Hepatocyte (in vitro differentiated cells): ENCODE data around the gene LCN9. TPM values are rescaled to one million over a fixed set of nuclear protein-coding genes. Genes with fewer than 3 reads are reported as not detected.

Source experiments
- DNase-seq: peaks from one replicate; pipeline ENCODE4 v3.0.0-alpha.2; 2016; ENCODE audit warnings: low spot score
- H2AFZ ChIP-seq: fragments of 200-600 bp; sonication (generic); 2 replicates; pipeline ENCODE4 v1.6.0; 2016; ENCODE audit warnings: antibody characterized with exemption, mild to moderate bottlenecking
- H3K27ac ChIP-seq: fragments of 200-600 bp; sonication (generic); 2 replicates; pipeline ENCODE4 v1.5.1; 2016; ENCODE audit warnings: mild to moderate bottlenecking
- H3K27me3 ChIP-seq: fragments of 200-600 bp; sonication (generic); 2 replicates; pipeline ENCODE4 v1.6.1; 2016
- H3K36me3 ChIP-seq: fragments of 200-600 bp; sonication (generic); replicated peaks from 2 replicates; pipeline ENCODE4 v1.5.1; 2016; ENCODE audit warnings: low read depth; ENCODE audit not compliant: insufficient read depth
- H3K4me1 ChIP-seq: fragments of 200-600 bp; sonication (generic); 2 replicates; pipeline ENCODE4 v1.5.1; 2016; ENCODE audit warnings: mild to moderate bottlenecking, moderate library complexity; ENCODE audit not compliant: insufficient read depth
- H3K4me2 ChIP-seq: fragments of 200-600 bp; sonication (generic); 2 replicates; pipeline ENCODE4 v1.6.0; 2016
- H3K4me3 ChIP-seq: fragments of 200-600 bp; sonication (generic); 2 replicates; pipeline ENCODE4 v1.5.1; 2016; ENCODE audit warnings: mild to moderate bottlenecking
- H3K79me2 ChIP-seq: fragments of 200-600 bp; sonication (generic); 2 replicates; pipeline ENCODE4 v1.6.0; 2017; ENCODE audit warnings: mild to moderate bottlenecking
- H3K9me2 ChIP-seq: fragments of 200-600 bp; sonication (generic); replicated peaks from 2 replicates; pipeline ENCODE4 v1.6.0; 2017; ENCODE audit warnings: mild to moderate bottlenecking; ENCODE audit not compliant: insufficient read depth
- H3K9me3 ChIP-seq: fragments of 200-600 bp; sonication (generic); 2 replicates; pipeline ENCODE4 v1.5.1; 2016; ENCODE audit warnings: low read depth, mild to moderate bottlenecking
- H4K20me1 ChIP-seq: fragments of 200-600 bp; sonication (generic); 2 replicates; pipeline ENCODE4 v1.6.0; 2016; ENCODE audit warnings: mild to moderate bottlenecking; ENCODE audit not compliant: insufficient read depth, poor library complexity, severe bottlenecking
- EZH2 ChIP-seq: fragments of 200-600 bp; sonication (generic); IDR thresholded peaks from 2 replicates; pipeline ENCODE4 v1.6.1; 2016; ENCODE audit warnings: antibody characterized with exemption, mild to moderate bottlenecking, borderline replicate concordance
- EZH2phosphoT487 ChIP-seq: fragments of 200-600 bp; sonication (generic); IDR thresholded peaks from one replicate; pipeline ENCODE4 v1.6.1; 2018; ENCODE audit warnings: antibody characterized with exemption, mild to moderate bottlenecking, low read depth, moderate library complexity; ENCODE audit not compliant: unreplicated experiment, severe bottlenecking
- WGBS: methylation state at CpG from one replicate; pipeline ENCODE4 v1.1.6; 2016; ENCODE audit warnings: low lambda C conversion rate; ENCODE audit errors: missing lambda C conversion rate; 5-methylcytosine and 5-hydroxymethylcytosine counted together
- polyA plus RNA-seq: library from polyadenylated mRNA; unstranded; fragments of >200 nt; fragmentation: Nextera tagmentation; extraction: Ambion mirVana; gene quantifications from 2 replicates; pipeline ENCODE4 v1.2.1, GENCODE V29; 2016
- total RNA-seq: library from RNA; depleted of rRNA; stranded (reverse); fragments of >200 nt; gene quantifications from 2 replicates; pipeline ENCODE4 v1.2.3, GENCODE V29; 2014
- TF ChIP-seq, protein P1 (sequence below): fragments of 200-600 bp; sonication (generic); IDR thresholded peaks from 2 replicates; pipeline ENCODE4 v1.5.1; 2016; ENCODE audit warnings: antibody characterized with exemption, mild to moderate bottlenecking; ENCODE audit not compliant: poor library complexity

Gene LCN9
- total and polyA plus RNA-seq, 2 experiments from 2014 or later, result 2.6 to 13.4 TPM

DNA sequence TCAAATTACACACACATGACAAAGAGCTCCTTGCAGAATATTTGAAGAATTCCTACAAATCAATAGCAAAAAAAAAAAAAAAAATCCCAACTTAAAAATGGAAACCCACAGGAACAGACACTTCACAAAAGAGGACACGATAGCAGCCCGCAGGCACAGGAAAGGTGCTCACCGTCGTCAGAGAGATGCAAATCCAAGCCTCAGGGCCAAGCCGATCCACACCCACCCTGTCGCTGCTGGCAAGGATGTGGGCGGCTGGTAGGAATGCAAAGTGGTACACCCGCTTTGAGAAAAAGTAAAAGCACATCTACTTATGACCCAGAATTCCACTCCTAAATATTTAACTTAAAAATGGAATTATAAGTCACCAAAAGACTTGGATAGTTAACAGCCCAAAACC is 10.8 kb downstream of the LCN9 start:
- WGBS, result 87% methylated on average over 8 of the region's 8 CpGs
- no peaks in the 10 kb centered on the region for H3K36me3 ChIP-seq

GRCh38 chr9:135674977-135675376 is 11.9 kb downstream of the LCN9 start:
- Histone ChIP-seq H3K27ac (no peak overlapping the region), H3K36me3 (no peaks in the 10 kb centered on the region), H4K20me1 (no peaks in the 10 kb centered on the region), H3K79me2 (no peaks in the 10 kb centered on the region), H2AFZ (no peak overlapping the region), H3K4me2 (no peak overlapping the region), H3K9me3 (no peaks in the 10 kb centered on the region), H3K4me3 (no peak overlapping the region), H3K4me1 (no peaks in the 10 kb centered on the region), H3K27me3 (no peaks in the 10 kb centered on the region), H3K9me2 (no peaks in the 10 kb centered on the region)
- DNase-seq, result no peak
- TF ChIP-seq EZH2phosphoT487 (no peak), EZH2 (no peak)
- TF ChIP-seq, protein P1, sequence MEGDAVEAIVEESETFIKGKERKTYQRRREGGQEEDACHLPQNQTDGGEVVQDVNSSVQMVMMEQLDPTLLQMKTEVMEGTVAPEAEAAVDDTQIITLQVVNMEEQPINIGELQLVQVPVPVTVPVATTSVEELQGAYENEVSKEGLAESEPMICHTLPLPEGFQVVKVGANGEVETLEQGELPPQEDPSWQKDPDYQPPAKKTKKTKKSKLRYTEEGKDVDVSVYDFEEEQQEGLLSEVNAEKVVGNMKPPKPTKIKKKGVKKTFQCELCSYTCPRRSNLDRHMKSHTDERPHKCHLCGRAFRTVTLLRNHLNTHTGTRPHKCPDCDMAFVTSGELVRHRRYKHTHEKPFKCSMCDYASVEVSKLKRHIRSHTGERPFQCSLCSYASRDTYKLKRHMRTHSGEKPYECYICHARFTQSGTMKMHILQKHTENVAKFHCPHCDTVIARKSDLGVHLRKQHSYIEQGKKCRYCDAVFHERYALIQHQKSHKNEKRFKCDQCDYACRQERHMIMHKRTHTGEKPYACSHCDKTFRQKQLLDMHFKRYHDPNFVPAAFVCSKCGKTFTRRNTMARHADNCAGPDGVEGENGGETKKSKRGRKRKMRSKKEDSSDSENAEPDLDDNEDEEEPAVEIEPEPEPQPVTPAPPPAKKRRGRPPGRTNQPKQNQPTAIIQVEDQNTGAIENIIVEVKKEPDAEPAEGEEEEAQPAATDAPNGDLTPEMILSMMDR, result no peak
- 86% methylated on average over 10 of the region's 10 CpGs for WGBS

More for the DNA sequence above, 10.8 kb downstream of the LCN9 start:
- no peak for DNase-seq
- no peak overlapping the region for H3K27ac ChIP-seq
- no peaks in the 10 kb centered on the region for H4K20me1 ChIP-seq
- no peaks in the 10 kb centered on the region for H3K79me2 ChIP-seq
- no peak overlapping the region for H3K4me2 ChIP-seq
- no peaks in the 10 kb centered on the region for H3K9me3 ChIP-seq
- TF ChIP-seq EZH2phosphoT487 (no peak), EZH2 (no peak)
- TF ChIP-seq, protein P1, result no peak
- no peaks in the 10 kb centered on the region for H3K27me3 ChIP-seq
- H3K4me1 ChIP-seq, result no peaks in the 10 kb centered on the region
- H3K4me3 ChIP-seq, result no peak overlapping the region
- no peaks in the 10 kb centered on the region for H3K9me2 ChIP-seq
- H2AFZ ChIP-seq, result no peak overlapping the region

DNA sequence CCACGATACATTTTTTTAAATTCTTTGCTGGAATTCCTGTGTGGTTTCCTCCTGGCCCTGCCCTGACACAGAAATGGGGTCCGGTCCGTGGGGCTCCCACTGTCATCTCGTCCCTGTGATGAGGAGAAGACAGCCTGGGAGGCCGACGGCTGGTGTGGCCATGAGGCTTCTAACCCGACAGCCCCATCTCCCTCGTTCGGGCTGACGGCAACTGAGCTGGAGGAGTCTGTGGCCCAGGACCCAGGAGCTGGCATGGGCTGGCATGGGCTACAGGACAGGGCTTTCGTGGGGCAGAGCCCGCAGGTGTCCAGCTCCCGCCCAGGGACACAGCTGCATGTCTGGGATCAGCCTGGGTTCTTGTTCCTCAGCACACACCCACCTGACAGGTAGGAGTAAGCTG is 13.8 kb downstream of the LCN9 start:
- H3K27ac ChIP-seq, result no peak overlapping the region
- no peaks in the 10 kb centered on the region for H3K36me3 ChIP-seq
- H4K20me1 ChIP-seq, result no peaks in the 10 kb centered on the region
- no peaks in the 10 kb centered on the region for H3K9me3 ChIP-seq
- no peaks in the 10 kb centered on the region for H3K79me2 ChIP-seq
- no peak overlapping the region for H3K4me2 ChIP-seq
- H3K4me3 ChIP-seq, result no peak overlapping the region
- H3K4me1 ChIP-seq, result no peaks in the 10 kb centered on the region
- H3K27me3 ChIP-seq, result no peaks in the 10 kb centered on the region
- TF ChIP-seq, protein P1, result no peak
- no peak for TF ChIP-seq EZH2phosphoT487
- no peaks in the 10 kb centered on the region for H3K9me2 ChIP-seq
- no peak for DNase-seq
- WGBS, result 93% methylated on average over 13 of the region's 13 CpGs
- no peak overlapping the region for H2AFZ ChIP-seq

DNA sequence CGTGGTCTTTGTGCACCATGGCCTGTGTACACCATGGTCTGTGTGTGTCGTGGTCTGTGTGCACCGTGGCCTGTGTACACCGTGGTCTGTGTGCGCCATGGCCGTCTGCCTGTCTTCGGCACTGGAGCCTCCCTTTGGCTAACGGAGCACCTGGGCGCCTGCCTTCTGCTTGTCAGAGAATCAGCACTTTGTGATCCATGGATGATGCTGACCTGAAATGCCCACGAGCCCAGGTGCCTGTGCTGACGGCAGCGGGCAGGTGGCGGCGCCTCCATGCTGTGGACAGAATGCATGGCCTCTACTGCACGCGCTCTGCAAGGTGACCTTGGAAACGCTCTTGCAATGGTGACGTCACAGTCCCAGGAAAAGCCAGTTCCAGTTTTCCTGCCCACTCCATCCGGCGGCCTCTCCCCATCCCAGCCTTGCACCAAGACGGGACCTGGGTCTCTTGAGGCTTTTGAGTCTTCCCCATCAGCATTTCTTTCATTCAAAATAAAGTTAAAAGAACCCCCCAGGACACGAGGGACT is 14.6 kb downstream of the LCN9 start:
- TF ChIP-seq, protein P1, result no peak
- TF ChIP-seq EZH2phosphoT487 (no peak), EZH2 (no peak)
- no peak overlapping the region for H3K27ac ChIP-seq
- no peak overlapping the region for H2AFZ ChIP-seq
- H3K4me2 ChIP-seq, result no peak overlapping the region
- no peaks in the 10 kb centered on the region for H4K20me1 ChIP-seq
- DNase-seq, result no peak
- no peaks in the 10 kb centered on the region for H3K9me2 ChIP-seq
- H3K36me3 ChIP-seq, result no peaks in the 10 kb centered on the region
- H3K4me3 ChIP-seq, result no peak overlapping the region
- WGBS, result 92% methylated on average over 22 of the region's 22 CpGs
- no peaks in the 10 kb centered on the region for H3K27me3 ChIP-seq
- no peaks in the 10 kb centered on the region for H3K9me3 ChIP-seq
- H3K79me2 ChIP-seq, result no peaks in the 10 kb centered on the region
- H3K4me1 ChIP-seq, result no peaks in the 10 kb centered on the region
